Fibroblast of pulmonary artery (primary cell): ENCODE measurements around the gene RASA1.

Experiments
- DNase-seq: peaks from one replicate; pipeline ENCODE4 v3.0.0-alpha.2; 2010; ENCODE audit warnings: low read depth
- H3K4me3 ChIP-seq: replicated peaks from 2 replicates; pipeline ENCODE4 v1.5.1; 2011; ENCODE audit warnings: low read depth, mild to moderate bottlenecking, control low read depth, low read length, moderate library complexity
- CTCF ChIP-seq: IDR thresholded peaks from 2 replicates; pipeline ENCODE4 v1.5.1; 2011; ENCODE audit warnings: mild to moderate bottlenecking, control low read depth, low read length, inconsistent platforms; ENCODE audit errors: missing control alignments

The RASA1 gene

DNA sequence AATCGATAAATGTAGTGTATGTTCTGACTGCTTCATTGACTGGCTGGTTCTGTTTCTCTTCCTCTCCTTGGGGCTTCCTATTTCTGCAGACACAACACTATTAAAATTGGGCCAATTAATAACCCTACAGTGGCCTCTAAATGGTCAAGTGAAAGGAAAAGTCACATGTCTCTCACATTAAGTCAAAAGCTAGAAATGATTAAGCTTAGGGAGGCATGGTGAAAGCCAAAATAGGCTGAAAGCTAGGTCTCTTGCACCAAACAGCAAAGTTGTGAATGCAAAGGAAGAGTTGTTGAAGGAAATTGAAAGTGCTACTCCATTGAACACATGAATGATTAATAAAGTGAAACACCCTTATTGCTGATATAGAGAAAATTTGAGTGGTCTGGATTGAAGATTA, 86.8 kb downstream of the RASA1 start:
- DNase-seq, result no peak
- TF ChIP-seq CTCF, result no peak
- H3K4me3 ChIP-seq, result no peak overlapping the region

- no peak overlapping the region for H3K4me3 ChIP-seq
- DNase-seq, result no peak
- TF ChIP-seq CTCF, result no peak
These were observed 91.4 kb downstream of the RASA1 start for GRCh38 chr5:87359106-87359505.

GRCh38 chr5:87360132-87360531, 92.4 kb downstream of the RASA1 start:
- no peak for DNase-seq
- no peak overlapping the region for H3K4me3 ChIP-seq
- no peak for TF ChIP-seq CTCF

DNA sequence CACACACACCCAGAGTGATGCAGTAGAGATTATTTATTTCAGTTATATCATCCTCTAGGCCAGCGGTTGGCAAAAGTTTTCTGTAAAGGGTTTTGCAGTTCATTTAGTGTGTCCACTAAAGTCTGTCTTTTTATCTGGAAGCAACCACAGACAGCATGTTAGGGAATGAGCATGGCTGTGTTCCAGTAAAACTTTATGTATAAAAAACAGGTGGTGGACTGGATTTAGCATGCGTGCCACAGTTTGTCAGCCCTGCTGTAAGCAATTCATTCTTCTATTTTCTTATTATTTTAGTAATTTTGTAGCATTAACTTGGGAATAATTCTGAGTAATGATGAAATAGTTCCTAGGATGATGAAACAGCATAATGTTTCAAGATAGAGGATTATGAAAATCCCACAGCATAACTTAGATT, 93.4 kb downstream of the RASA1 start:
- TF ChIP-seq CTCF, result no peak
- no peak overlapping the region for H3K4me3 ChIP-seq
- DNase-seq, result peak; percentile 45

DNA sequence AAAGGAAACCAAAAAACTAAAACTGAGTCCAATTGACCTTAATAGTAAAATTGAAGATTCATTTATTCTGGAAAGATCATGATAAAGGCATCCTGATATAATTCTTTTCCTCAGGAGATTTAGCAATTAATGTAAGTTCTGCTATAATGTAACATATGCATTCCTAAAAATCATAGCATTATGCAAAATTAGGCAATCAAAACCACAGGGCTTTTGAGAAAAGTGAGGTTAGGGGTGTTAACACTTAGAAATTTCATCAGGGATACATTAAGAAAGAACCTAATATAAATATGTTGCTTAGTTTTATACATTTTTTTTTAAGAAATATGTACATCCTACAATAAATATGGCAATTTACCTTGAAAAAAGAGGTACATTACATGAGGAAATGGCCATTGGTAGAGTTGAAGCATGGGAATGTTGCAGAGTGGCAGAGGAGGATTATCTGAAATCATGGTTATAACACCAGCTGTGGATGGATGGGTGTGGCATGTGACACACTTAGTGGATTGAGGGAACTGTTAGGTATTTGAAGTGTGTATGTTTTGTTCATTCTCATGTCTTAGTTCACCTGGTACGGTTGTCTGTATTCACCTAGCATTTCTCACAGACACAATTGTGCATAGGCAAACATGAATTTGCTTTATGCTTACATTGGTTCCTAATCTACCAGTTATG, 94.0 kb downstream of the RASA1 start:
- no peak overlapping the region for H3K4me3 ChIP-seq
- no peak for DNase-seq
- TF ChIP-seq CTCF, result no peak

- DNase-seq, result no peak
- TF ChIP-seq CTCF, result no peak
These were observed 99.6 kb downstream of the RASA1 start for GRCh38 chr5:87367243-87367642.

GRCh38 chr5:87368601-87369000, 100.9 kb downstream of the RASA1 start:
- no peak for TF ChIP-seq CTCF
- H3K4me3 ChIP-seq, result no peak overlapping the region
- DNase-seq, result no peak

More at GRCh38 chr5:87367243-87367642, 99.6 kb downstream of the RASA1 start:
- no peak overlapping the region for H3K4me3 ChIP-seq
